ENCODE results near the gene SLC35F3.

DNA sequence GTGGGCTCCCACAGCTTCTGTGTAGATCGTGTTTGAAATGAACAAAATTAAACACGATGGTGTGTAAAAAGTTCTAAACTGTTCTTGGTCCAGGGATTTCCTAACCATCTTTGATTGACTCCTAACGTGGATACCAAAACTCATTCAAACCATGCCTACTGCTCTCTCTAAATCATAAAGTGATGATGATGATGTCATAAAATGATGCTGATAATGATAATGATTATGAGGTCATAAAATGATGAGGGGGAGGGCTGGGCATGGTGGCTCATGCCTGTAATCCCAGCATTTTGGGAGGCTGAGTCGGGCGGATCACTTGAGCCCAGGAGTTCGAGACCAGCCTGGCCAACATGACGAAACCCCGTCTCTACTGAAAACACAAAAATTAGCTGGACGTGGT is 335.5 kb downstream of the SLC35F3 start:
- no peak for TF ChIP-seq SP1 (IDR thresholded peaks at IDR 0.05)
- no peak for TF ChIP-seq GABPA (IDR thresholded peaks at IDR 0.05 in 1 of 2, conservative IDR thresholded peaks at IDR 0.05 in 1 of 2)
- TF ChIP-seq, protein P1, sequence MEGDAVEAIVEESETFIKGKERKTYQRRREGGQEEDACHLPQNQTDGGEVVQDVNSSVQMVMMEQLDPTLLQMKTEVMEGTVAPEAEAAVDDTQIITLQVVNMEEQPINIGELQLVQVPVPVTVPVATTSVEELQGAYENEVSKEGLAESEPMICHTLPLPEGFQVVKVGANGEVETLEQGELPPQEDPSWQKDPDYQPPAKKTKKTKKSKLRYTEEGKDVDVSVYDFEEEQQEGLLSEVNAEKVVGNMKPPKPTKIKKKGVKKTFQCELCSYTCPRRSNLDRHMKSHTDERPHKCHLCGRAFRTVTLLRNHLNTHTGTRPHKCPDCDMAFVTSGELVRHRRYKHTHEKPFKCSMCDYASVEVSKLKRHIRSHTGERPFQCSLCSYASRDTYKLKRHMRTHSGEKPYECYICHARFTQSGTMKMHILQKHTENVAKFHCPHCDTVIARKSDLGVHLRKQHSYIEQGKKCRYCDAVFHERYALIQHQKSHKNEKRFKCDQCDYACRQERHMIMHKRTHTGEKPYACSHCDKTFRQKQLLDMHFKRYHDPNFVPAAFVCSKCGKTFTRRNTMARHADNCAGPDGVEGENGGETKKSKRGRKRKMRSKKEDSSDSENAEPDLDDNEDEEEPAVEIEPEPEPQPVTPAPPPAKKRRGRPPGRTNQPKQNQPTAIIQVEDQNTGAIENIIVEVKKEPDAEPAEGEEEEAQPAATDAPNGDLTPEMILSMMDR (IDR thresholded peaks at IDR 0.05; ENCODE audit: low read depth, low read length, missing input control) = no peak
- TF ChIP-seq, protein P2, sequence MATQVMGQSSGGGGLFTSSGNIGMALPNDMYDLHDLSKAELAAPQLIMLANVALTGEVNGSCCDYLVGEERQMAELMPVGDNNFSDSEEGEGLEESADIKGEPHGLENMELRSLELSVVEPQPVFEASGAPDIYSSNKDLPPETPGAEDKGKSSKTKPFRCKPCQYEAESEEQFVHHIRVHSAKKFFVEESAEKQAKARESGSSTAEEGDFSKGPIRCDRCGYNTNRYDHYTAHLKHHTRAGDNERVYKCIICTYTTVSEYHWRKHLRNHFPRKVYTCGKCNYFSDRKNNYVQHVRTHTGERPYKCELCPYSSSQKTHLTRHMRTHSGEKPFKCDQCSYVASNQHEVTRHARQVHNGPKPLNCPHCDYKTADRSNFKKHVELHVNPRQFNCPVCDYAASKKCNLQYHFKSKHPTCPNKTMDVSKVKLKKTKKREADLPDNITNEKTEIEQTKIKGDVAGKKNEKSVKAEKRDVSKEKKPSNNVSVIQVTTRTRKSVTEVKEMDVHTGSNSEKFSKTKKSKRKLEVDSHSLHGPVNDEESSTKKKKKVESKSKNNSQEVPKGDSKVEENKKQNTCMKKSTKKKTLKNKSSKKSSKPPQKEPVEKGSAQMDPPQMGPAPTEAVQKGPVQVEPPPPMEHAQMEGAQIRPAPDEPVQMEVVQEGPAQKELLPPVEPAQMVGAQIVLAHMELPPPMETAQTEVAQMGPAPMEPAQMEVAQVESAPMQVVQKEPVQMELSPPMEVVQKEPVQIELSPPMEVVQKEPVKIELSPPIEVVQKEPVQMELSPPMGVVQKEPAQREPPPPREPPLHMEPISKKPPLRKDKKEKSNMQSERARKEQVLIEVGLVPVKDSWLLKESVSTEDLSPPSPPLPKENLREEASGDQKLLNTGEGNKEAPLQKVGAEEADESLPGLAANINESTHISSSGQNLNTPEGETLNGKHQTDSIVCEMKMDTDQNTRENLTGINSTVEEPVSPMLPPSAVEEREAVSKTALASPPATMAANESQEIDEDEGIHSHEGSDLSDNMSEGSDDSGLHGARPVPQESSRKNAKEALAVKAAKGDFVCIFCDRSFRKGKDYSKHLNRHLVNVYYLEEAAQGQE (IDR thresholded peaks at IDR 0.05) = no peak
- TF ChIP-seq, protein P3, sequence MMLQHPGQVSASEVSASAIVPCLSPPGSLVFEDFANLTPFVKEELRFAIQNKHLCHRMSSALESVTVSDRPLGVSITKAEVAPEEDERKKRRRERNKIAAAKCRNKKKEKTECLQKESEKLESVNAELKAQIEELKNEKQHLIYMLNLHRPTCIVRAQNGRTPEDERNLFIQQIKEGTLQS (IDR thresholded peaks at IDR 0.05) = no peak
- TF ChIP-seq EGR1 (IDR thresholded peaks at IDR 0.05; ENCODE audit: low read depth in 2 of 2) = no peak
- no peak for TF ChIP-seq FOXA1 (IDR thresholded peaks at IDR 0.05)
